Cardiac fibroblast (primary cell): ENCODE results near the gene TNFRSF12A.

Experiments used
- DNase-seq, 2 donors: peaks; one replicate each; pipeline versions ENCODE4 v3.0.0 to v3.0.0-alpha.2; 2010; ENCODE audit warnings: low read depth in 2 of 2
- H3K4me3 ChIP-seq, 2 donors: replicated peaks in 1 of 2; 1 replicate in 1 of 2; 2 replicates in 1 of 2; pipeline ENCODE4 v1.5.1; 2011; ENCODE audit warnings: low read depth in 2 of 2, low read length in 2 of 2, mild to moderate bottlenecking in 2 of 2, moderate library complexity in 1 of 2
- CTCF ChIP-seq: IDR thresholded peaks from one replicate; pipeline ENCODE4 v1.5.1; 2011; ENCODE audit warnings: low read depth, mild to moderate bottlenecking, low read length, inconsistent platforms

The TNFRSF12A gene

GRCh38 chr16:3059723-3060242 lies 39.6 kb downstream of the TNFRSF12A start:
- peak overlapping the region; percentile 25 to 82 for H3K4me3 ChIP-seq
- TF ChIP-seq CTCF, result no peak
- DNase-seq, result no peak

- DNase-seq, result no peak
- no peak overlapping the region for H3K4me3 ChIP-seq
Observed at GRCh38 chr16:3060339-3061127, 40.4 kb downstream of the TNFRSF12A start.

GRCh38 chr16:3062553-3062952 lies 42.4 kb downstream of the TNFRSF12A start:
- no peak for TF ChIP-seq CTCF
- no peak overlapping the region for H3K4me3 ChIP-seq
- no peak for DNase-seq

More at GRCh38 chr16:3060339-3061127, 40.4 kb downstream of the TNFRSF12A start:
- TF ChIP-seq CTCF, result no peak

- no peak for TF ChIP-seq CTCF
- H3K4me3 ChIP-seq, result no peak overlapping the region
- DNase-seq, result no peak
Observed at GRCh38 chr16:3063625-3064386, 43.6 kb downstream of the TNFRSF12A start.

GRCh38 chr16:3065069-3065741 lies 45.0 kb downstream of the TNFRSF12A start, which contains the start of gene IL32:
TSS of gene IL32 (plus strand) at chr16:3065640. CDS start at chr16:3065812, 172 bp downstream.
- TF ChIP-seq CTCF, result no peak
- DNase-seq, result peak; percentile 84 to 95
- peak within 1 kb of the TSS; percentile 8 to 58 for H3K4me3 ChIP-seq

GRCh38 chr16:3065742-3066439 lies 45.7 kb downstream of the TNFRSF12A start:
- TF ChIP-seq CTCF, result no peak
- H3K4me3 ChIP-seq, result peak overlapping the region; percentile 0 to 58
- peak in 1 of 2 donors; percentile 19 for DNase-seq
